ENCODE data around the gene POMT1.

GRCh38 chr9:131545786-131546335 lies 43.1 kb downstream of the POMT1 start:
- TF ChIP-seq POLR2A (IDR thresholded peaks at IDR 0.05) (no peak), CTCF (IDR thresholded peaks at IDR 0.05) (no peak)

Measured in body of pancreas (tissue), 4 donors.